H9 (cell line): Measurements from ENCODE around the gene HOXB8. TPM values are rescaled to one million over a fixed set of nuclear protein-coding genes. Genes with fewer than 3 reads are reported as not detected.

Experiments used
- DNase-seq: peaks from one replicate; pipeline ENCODE4 v3.0.0-alpha.2; 2017
- H2AFZ ChIP-seq: one replicate; pipeline ENCODE4 v1.6.1; 2013; ENCODE audit warnings: mild to moderate bottlenecking, low read length, control low read depth, moderate library complexity
- H2AK5ac ChIP-seq: 2 replicates; pipeline ENCODE4 v1.6.1; 2013; ENCODE audit warnings: low read length, control low read depth, mixed read lengths; ENCODE audit not compliant: insufficient read length
- H2BK120ac ChIP-seq: one replicate; pipeline ENCODE4 v1.6.1; 2013; ENCODE audit warnings: low read depth, mild to moderate bottlenecking, low read length, control low read depth, inconsistent platforms; ENCODE audit not compliant: poor library complexity, severe bottlenecking
- H2BK12ac ChIP-seq: 2 replicates; pipeline ENCODE4 v1.6.1; 2013; ENCODE audit warnings: low read length, control low read depth, mixed read lengths, low read depth; ENCODE audit not compliant: insufficient read length
- H2BK15ac ChIP-seq: 2 replicates; pipeline ENCODE4 v1.6.1; 2013; ENCODE audit warnings: low read depth, low read length, control low read depth
- H2BK20ac ChIP-seq: one replicate; pipeline ENCODE4 v1.6.1; 2013; ENCODE audit warnings: low read depth, mild to moderate bottlenecking, low read length, control low read depth, inconsistent platforms; ENCODE audit not compliant: poor library complexity, severe bottlenecking
- H2BK5ac ChIP-seq: 2 replicates; pipeline ENCODE4 v1.6.1; 2013; ENCODE audit warnings: low read length, control low read depth, mixed read lengths; ENCODE audit not compliant: insufficient read length
- H3K14ac ChIP-seq: 2 replicates; pipeline ENCODE4 v1.6.1; 2013; ENCODE audit warnings: low read length, control low read depth; ENCODE audit not compliant: insufficient read depth
- H3K18ac ChIP-seq: 2 replicates; pipeline ENCODE4 v1.6.1; 2013; ENCODE audit warnings: low read depth, mild to moderate bottlenecking, mixed read lengths, low read length, control low read depth; ENCODE audit not compliant: insufficient read length
- H3K23ac ChIP-seq: 2 replicates; pipeline ENCODE4 v1.6.1; 2013; ENCODE audit warnings: low read length, control low read depth, mixed read lengths, low read depth; ENCODE audit not compliant: insufficient read length
- H3K23me2 ChIP-seq: 2 replicates; pipeline ENCODE4 v1.6.1; 2013; ENCODE audit warnings: low read depth, mild to moderate bottlenecking, mixed read lengths, low read length, control low read depth; ENCODE audit not compliant: insufficient read length, poor library complexity, severe bottlenecking
- H3K27ac ChIP-seq: 2 replicates; pipeline ENCODE4 v1.5.1; 2013; ENCODE audit warnings: low read length, control low read depth, mixed read lengths, low read depth; ENCODE audit not compliant: insufficient read length
- H3K27me3 ChIP-seq: 2 replicates; pipeline ENCODE4 v1.6.1; 2013; ENCODE audit warnings: low read length, control low read depth, inconsistent platforms; ENCODE audit not compliant: insufficient read depth
- H3K4ac ChIP-seq: 2 replicates; pipeline ENCODE4 v1.6.1; 2013; ENCODE audit warnings: low read depth, mild to moderate bottlenecking, control low read depth, inconsistent platforms, low read length, moderate library complexity
- H3K4me1 ChIP-seq: 2 replicates; pipeline ENCODE4 v1.6.1; 2013; ENCODE audit warnings: low read length, control low read depth, inconsistent platforms; ENCODE audit not compliant: insufficient read depth
- H3K4me2 ChIP-seq: 2 replicates; pipeline ENCODE4 v1.6.1; 2013; ENCODE audit warnings: low read length, control low read depth, mixed read lengths; ENCODE audit not compliant: insufficient read length, insufficient read depth
- H3K56ac ChIP-seq: 2 replicates; pipeline ENCODE4 v1.6.1; 2013; ENCODE audit warnings: low read depth, mild to moderate bottlenecking, mixed read lengths, low read length, control low read depth; ENCODE audit not compliant: insufficient read length
- H3K79me1 ChIP-seq: 2 replicates; pipeline ENCODE4 v1.6.1; 2013; ENCODE audit warnings: low read depth, mild to moderate bottlenecking, moderate library complexity, low read length, control low read depth, inconsistent platforms; ENCODE audit not compliant: insufficient read depth, poor library complexity, severe bottlenecking
- H3K79me2 ChIP-seq: 2 replicates; pipeline ENCODE4 v1.6.1; 2013; ENCODE audit warnings: low read length, control low read depth, inconsistent platforms; ENCODE audit not compliant: insufficient read depth
- H3K9ac ChIP-seq: 2 replicates; pipeline ENCODE4 v1.6.1; 2013; ENCODE audit warnings: low read length, control low read depth, mixed read lengths; ENCODE audit not compliant: insufficient read length; ENCODE audit errors: extremely low read depth
- H3K9me3 ChIP-seq: one replicate; pipeline ENCODE4 v1.6.1; 2013; ENCODE audit warnings: low read depth, low read length, inconsistent platforms; ENCODE audit not compliant: control insufficient read depth
- H3T11ph ChIP-seq: one replicate; pipeline ENCODE4 v1.6.1; 2013; ENCODE audit warnings: mild to moderate bottlenecking, low read length, control low read depth, inconsistent platforms
- H4K20me1 ChIP-seq: one replicate; pipeline ENCODE4 v1.6.1; 2013; ENCODE audit not compliant: control insufficient read depth, insufficient read length, insufficient read depth
- H4K5ac ChIP-seq: 2 replicates; pipeline ENCODE4 v1.6.1; 2013; ENCODE audit warnings: low read depth, mild to moderate bottlenecking, mixed read lengths, low read length, control low read depth; ENCODE audit not compliant: insufficient read length
- H4K8ac ChIP-seq: replicated peaks from 2 replicates; pipeline ENCODE4 v1.6.1; 2013; ENCODE audit warnings: low read length, control low read depth, mixed read lengths, low read depth; ENCODE audit not compliant: insufficient read length
- H4K91ac ChIP-seq: 2 replicates; pipeline ENCODE4 v1.6.1; 2013; ENCODE audit warnings: low read depth, mild to moderate bottlenecking, moderate library complexity, mixed read lengths, low read length, control low read depth; ENCODE audit not compliant: insufficient read length
- H3K27ac Mint-ChIP-seq, 3 experiments: 2 replicates in 2 of 3; 3 replicates in 1 of 3; pipeline ENCODE4 v1.8.0; 2020 to 2021; ENCODE audit warnings: mixed read lengths in 3 of 3, mild to moderate bottlenecking in 1 of 3, moderate library complexity in 1 of 3
- H3K27me3 Mint-ChIP-seq: 2 replicates; pipeline ENCODE4 v1.8.0; 2021; ENCODE audit warnings: low read depth, mild to moderate bottlenecking, moderate library complexity, mixed read lengths
- H3K36me3 Mint-ChIP-seq, 3 experiments: 2 replicates in 2 of 3; 3 replicates in 1 of 3; pipeline ENCODE4 v1.8.0; 2020 to 2021; ENCODE audit warnings: low read depth in 3 of 3, mixed read lengths in 3 of 3; ENCODE audit not compliant: insufficient read depth in 1 of 3
- H3K4me1 Mint-ChIP-seq, 2 experiments: 2 replicates each; pipeline ENCODE4 v1.8.0; 2020; ENCODE audit warnings: mixed read lengths in 2 of 2
- H3K4me3 Mint-ChIP-seq, 2 experiments: 2 replicates in 1 of 2; 3 replicates in 1 of 2; pipeline ENCODE4 v1.8.0; 2020 to 2021; ENCODE audit warnings: mild to moderate bottlenecking in 2 of 2, mixed read lengths in 2 of 2, moderate library complexity in 1 of 2
- H3K9me3 Mint-ChIP-seq, 2 experiments: 2 replicates in 1 of 2; 3 replicates in 1 of 2; pipeline ENCODE4 v1.8.0; 2020; ENCODE audit warnings: mild to moderate bottlenecking in 2 of 2, mixed read lengths in 2 of 2, moderate library complexity in 1 of 2
- WGBS: extraction: QIAGEN DNeasy Blood & Tissue Kit; methylation state at CpG from one replicate; pipeline ENCODE4 v1.1.7; 2013; ENCODE audit warnings: missing lambda C conversion rate, low lambda C conversion rate, mixed read lengths; ENCODE audit not compliant: insufficient read length; ENCODE audit errors: extremely low coverage; 5-methylcytosine and 5-hydroxymethylcytosine counted together
- total RNA-seq: library from RNA; stranded (reverse); gene quantifications from 2 replicates; pipeline ENCODE4 v1.2.1, GENCODE V29; 2021
- TF ChIP-seq, protein P1 (sequence below): fragments of 200-600 bp; sonication (generic); conservative IDR thresholded peaks from 3 replicates; pipeline ENCODE4 v1.8.0; 2021; ENCODE audit warnings: antibody characterized with exemption, mild to moderate bottlenecking

Gene HOXB8
- total RNA-seq, 1 experiment from 2014 or later: not detected

DNA sequence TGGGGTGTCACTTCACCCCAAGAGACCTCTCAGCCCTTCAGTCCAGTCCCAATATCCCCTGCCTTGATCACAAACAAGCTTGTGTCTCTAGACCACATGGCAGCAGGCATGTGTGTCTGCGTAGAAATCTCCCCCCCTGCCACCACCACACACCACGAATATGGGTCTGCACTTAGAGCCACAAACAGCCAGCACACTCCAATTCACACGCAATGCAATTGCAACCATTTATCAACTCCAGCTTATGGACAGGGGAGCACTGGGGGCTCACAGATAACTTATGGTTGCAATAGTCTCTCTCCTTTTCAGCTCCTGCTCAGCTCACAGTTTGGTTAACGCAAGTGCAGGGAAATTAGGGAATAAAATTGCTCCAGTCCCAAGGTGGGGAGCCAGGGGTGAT is 8.5 kb upstream of the HOXB8 start:
- Mint-ChIP-seq H3K27ac (no peak overlapping the region), H3K4me3 (no peak overlapping the region)
- no peaks in the 10 kb centered on the region for H4K20me1 ChIP-seq

More for the DNA sequence above, 8.5 kb upstream of the HOXB8 start:
- Histone ChIP-seq H2AFZ (no peak overlapping the region), H3K79me1 (no peaks in the 10 kb centered on the region), H3K4me2 (no peak overlapping the region), H2BK12ac (no peak overlapping the region), H3K56ac (no peak overlapping the region), H2BK15ac (no peak overlapping the region), H3K27me3 (peaks cover 98% of the 10 kb centered on the region), H4K5ac (no peak overlapping the region), H3K79me2 (no peaks in the 10 kb centered on the region), H4K91ac (no peak overlapping the region), H3T11ph (no peak overlapping the region), H2AK5ac (no peak overlapping the region), H2BK5ac (no peak overlapping the region), H4K8ac (no peak overlapping the region), H3K27ac (no peak overlapping the region), H3K23me2 (peaks cover 5% of the 10 kb centered on the region), H3K4ac (no peak overlapping the region), H3K14ac (no peak overlapping the region), H3K9me3 (no peaks in the 10 kb centered on the region), H2BK20ac (no peak overlapping the region), H3K9ac (no peak overlapping the region), H3K23ac (no peak overlapping the region), H3K18ac (no peak overlapping the region), H3K4me1 (no peaks in the 10 kb centered on the region; the same call in 1 of the 2 replicates), H2BK120ac (no peak overlapping the region)
- DNase-seq: no peak
- H3K36me3 Mint-ChIP-seq: peaks cover 0 to 2% (median 0%) of the 10 kb centered on the region in 3 experiments; a peak in 1 of 7 replicates
- no CpG with 5 or more reads among the region's 4 CpGs for WGBS
- H3K9me3 Mint-ChIP-seq: peaks cover 3 to 14% of the 10 kb centered on the region in 2 experiments; a peak in 3 of 5 replicates
- peaks cover 100% of the 10 kb centered on the region for H3K27me3 Mint-ChIP-seq
- TF ChIP-seq, protein P1, sequence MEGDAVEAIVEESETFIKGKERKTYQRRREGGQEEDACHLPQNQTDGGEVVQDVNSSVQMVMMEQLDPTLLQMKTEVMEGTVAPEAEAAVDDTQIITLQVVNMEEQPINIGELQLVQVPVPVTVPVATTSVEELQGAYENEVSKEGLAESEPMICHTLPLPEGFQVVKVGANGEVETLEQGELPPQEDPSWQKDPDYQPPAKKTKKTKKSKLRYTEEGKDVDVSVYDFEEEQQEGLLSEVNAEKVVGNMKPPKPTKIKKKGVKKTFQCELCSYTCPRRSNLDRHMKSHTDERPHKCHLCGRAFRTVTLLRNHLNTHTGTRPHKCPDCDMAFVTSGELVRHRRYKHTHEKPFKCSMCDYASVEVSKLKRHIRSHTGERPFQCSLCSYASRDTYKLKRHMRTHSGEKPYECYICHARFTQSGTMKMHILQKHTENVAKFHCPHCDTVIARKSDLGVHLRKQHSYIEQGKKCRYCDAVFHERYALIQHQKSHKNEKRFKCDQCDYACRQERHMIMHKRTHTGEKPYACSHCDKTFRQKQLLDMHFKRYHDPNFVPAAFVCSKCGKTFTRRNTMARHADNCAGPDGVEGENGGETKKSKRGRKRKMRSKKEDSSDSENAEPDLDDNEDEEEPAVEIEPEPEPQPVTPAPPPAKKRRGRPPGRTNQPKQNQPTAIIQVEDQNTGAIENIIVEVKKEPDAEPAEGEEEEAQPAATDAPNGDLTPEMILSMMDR: no peak
- H3K4me1 Mint-ChIP-seq: peaks cover 7 to 23% of the 10 kb centered on the region in 2 experiments
